GM19351 (cell line): Measurements from ENCODE around the gene ADCY9.

ENCODE experiments used
- ATAC-seq: cut with Tn5 transposase; IDR thresholded peaks from one replicate; pipeline ENCODE4 v1.9.1; 2021; ENCODE audit warnings: mild to moderate bottlenecking, moderate library complexity; ENCODE audit not compliant: unreplicated experiment

The ADCY9 gene

DNA sequence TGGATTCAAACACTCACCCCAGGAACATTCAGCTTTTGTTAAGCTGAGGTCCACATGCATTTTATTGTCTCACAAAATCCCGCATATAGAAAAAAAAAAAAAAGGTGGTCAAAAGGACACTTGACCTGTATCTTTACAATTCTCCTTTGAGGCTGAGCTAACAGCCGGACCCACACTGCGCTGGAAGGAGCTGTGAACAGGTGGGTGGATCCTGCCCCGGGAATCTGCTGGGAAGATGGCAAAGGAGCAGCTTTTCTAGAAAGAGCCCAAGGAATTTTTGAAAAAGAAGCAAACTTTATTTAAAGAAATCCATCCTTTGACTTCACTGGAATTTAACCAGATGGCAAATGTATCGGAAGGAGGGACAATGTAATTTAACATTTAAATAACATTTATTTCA lies 108.1 kb downstream of the ADCY9 start:
- no peak for ATAC-seq

GRCh38 chr16:4006397-4006999 lies 109.7 kb downstream of the ADCY9 start:
- ATAC-seq, result no peak

GRCh38 chr16:4005731-4006130 lies 110.5 kb downstream of the ADCY9 start:
- ATAC-seq, result no peak

DNA sequence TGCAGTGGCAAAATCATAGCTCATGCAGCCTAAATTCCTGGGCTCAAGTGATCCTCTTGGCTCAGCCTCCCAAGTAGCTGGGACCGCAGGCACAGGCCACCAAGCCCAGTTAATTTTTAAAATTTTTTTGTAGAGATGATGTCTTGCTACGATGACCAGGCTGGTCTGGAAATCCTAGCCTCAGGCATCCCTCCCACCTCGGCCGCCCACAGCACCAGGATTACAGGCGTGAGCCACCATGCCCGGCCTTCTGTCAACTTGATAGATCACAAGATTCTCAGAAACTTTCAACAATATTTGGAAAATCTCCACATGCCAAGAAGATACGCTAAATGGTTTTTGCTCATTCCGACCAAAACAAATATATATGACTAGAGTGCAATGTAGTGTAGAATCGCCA lies 111.0 kb downstream of the ADCY9 start:
- no peak for ATAC-seq

DNA sequence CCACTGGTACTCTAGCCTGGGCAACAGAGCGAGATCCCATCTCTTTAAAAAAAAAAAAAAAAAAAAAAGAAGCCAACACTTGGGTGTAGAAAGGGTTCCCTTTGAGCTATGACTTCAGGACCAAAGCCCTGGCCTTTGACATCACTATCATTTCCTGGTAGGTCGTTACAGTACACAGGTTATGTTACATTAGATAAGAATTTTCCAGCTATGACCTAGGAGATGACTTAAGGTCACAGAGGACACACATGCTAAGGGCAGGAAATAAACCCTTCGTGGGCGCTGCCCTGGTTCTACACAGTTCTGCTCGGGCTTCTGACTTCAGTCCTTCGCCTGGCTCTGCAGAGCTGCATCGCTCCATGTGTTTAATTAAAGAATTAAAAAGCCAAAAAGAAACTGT lies 112.0 kb downstream of the ADCY9 start:
- no peak for ATAC-seq

- no peak for ATAC-seq
Measured at GRCh38 chr16:4003576-4003975, 112.7 kb downstream of the ADCY9 start.

DNA sequence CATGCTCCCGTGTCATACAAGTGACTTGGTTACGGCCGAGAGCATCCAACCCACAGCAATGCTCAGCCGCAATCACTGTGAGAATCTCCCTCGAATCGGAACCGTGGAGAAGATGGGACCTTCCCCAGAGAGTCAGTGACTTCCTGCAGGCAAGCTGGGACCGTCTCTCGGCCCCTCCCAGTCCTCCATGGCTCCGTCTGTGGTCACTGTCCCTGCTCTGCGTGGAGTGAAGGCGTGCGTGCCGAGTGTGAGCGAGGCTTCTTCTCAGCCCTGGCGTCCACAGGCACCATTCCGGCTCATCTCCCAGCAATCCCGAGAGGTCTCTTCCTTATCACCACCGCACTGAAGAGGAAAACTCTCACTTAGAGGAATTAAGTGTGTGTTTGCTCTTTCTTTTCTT lies 113.1 kb downstream of the ADCY9 start:
- no peak for ATAC-seq

- ATAC-seq, result no peak
Measured at GRCh38 chr16:4002121-4002520, 114.1 kb downstream of the ADCY9 start.

DNA sequence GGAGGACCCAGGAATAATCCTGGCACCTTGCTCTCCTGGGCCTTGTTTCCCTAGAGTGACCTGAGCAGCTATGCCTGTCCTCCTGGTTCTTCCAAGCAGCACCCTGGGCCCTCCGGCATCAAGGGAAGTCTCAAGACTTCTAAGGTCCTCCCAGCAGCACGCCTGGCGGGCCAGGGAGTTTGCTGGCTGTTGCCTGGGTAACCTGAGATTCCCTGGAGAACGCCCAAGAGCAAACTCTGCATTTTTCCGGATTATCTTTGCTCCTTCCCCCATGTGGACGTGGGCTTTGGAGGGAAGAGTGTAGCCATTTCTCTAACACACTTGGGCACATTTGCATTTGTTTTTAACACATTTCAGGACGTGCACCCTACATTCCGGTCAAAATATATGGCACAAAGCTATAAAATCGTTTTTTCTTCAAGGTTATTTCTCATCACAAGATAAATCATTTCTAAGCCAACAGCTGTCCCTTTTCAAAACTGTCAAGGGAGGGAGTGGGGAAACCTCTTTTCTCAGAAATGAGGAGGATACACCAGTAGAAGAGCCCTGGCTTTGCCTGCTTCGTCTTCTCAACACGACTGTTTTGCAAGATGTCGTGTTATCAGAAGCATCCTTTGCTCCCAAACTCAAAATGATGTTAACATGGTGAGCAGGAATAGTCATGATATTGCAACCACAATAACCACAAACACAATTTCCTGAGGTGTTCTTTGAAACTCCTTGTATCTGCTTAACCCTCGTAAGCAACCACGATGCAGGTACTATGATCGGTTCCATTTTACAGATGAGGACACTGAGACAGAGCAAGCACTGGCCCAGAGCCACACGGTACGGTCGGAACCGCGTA lies 116.5 kb downstream of the ADCY9 start:
- ATAC-seq, result no peak

DNA sequence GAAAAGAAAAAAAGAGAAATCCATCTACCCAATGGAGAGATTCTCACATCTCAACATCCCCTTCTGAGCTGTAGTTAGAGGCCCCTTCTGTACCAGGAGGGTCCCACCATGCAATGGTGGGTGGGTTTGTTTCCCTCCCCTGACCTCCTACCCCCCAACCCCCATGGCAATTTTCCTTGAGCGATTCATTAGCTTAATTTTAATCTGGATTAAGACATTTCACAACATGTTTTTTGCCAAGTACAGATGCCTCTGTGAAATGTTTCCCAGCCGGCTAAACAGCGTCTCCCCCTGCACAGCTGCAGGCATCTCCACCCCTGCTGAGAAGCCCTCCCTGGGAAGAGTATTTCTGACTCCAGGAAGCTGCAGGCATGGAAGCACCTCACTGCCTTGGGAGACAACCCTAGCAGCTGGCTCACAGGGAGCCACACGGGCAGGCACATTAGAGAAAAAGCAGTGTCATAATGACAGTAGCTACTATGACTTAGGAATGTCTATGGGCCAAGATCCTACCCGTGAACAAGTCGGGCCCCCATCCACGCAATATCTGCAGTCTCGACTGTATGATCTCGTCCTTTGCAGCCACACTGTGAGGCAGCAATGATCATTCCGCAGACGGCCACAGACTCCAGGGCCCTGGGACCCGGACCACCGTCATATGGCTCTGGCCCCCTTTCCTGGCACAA lies 117.3 kb downstream of the ADCY9 start:
- no peak for ATAC-seq

DNA sequence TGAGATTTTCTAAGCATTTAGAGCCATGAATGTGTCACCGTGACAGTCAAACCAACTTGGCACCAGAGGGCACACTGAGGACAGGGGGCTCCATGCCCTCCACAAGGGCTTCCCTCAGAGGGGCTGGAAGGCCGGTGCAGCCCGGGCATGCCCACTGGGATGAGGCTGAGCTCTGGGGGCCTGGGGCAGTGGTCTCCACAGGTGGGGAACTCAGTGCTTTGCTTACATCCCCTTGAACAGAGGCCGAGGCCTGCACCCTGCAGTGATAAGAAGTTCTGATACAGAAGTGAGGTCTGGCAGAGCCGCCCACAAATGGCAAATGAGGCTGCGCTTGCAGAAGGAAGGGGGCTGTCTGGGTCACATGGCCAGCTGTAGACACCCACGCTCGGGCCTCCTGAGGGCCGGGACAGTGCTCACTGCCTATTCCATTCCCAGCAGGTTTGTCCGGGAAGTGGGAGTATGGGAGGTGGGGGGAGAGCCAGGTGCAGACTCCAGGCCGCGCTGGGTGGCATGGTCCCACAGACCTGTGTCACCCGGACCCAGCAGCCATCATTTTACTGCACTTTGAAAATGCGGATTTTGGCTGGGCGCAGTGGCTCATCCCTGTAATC lies 118.9 kb downstream of the ADCY9 start:
- ATAC-seq, result no peak

DNA sequence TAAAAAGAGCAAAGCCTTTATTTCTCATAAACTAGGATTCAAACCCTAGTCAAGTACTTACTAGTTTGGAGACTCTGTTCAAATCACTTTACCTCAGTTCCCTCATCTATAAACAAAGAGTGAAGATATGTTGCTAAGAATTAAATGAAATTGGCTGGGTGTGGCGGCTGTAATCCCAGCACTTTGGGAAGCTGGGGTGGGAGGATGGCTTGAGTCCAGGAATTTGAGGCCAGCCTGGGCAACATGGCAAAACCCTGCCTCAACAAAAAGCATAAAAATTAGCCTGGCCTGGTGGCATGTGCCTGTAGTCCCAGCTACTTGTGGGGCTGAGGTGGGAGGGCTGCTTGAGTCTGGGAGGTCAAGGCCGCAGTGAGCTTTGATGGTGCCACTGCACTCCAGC lies 121.2 kb downstream of the ADCY9 start:
- ATAC-seq, result no peak

GRCh38 chr16:3993052-3993785 lies 123.0 kb downstream of the ADCY9 start:
- no peak for ATAC-seq

DNA sequence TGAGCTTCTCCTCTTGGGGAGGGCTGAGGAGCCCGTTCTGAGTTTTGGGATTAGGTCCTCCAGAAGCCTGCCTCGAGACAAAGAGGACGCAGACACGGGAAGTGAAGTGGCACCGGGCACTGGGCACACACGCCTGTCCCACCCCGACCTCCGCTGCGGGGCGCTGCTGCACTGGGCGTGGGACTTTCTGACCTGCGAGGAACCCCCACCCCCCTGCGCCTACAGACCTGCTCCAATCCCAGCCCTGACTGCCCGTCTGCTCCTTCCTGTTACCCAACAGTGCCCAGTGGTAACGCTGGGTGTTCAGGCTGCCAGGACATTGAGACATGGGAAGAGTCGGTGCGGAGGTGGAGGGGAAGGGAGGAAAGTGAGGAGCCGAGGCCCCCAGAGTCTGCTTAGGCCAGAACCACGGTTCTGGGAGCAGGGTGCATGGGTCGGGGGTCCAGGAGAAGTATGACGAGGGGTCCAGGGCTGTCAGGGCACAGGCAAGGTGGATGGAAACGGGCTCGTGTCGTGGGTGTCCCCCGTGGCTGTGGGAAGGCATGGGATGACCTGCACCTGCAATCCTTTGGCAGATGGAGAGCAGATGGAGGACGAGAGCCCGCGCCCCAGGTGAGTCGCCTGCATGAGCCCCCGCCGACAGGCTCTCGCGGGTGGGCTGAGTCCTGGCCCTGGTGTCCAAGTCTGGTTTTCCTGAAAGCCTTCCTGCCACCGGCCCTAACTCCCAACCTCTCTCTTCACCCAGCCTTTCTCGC lies 123.8 kb downstream of the ADCY9 start:
- no peak for ATAC-seq

DNA sequence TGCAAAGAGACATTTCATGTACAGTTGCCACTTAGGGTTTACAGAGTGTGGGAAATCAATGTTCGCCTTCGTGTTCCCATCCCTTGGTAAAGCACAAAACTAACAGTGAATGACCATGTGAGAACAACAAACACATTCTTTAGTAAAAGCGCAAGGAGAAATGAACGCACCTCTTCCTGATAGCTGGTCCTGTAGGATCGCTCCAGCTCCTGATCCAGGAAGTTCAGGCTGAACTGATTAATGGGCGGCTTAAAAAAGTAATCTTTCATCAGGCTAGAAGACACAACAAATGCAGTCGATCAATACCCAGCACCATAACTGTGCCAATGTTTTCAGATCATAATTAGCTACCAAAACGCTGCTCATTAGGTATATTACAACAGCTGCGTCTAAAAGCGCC lies 127.4 kb downstream of the ADCY9 start:
- no peak for ATAC-seq

DNA sequence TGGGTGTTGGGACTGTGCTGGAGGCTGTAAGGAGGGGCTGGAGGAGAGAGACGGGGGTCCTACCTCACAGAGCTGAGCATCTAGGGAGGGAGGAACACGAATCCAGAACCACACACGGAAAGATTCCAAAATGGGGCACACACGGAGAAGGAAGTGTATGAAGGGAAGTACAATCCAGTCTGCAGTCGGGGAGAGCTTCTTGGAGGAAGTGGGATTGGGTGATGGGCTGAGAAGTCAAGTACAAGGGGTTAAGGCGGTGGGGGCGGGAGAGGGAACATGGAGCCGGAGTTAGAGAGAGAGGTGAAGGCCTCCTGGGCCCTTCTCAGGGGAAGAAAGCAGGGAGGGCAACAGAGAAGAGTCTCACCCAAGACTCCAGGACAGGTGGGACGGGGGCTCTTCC lies 128.2 kb downstream of the ADCY9 start:
- no peak for ATAC-seq

- no peak for ATAC-seq
Measured at GRCh38 chr16:3987231-3987630, 129.0 kb downstream of the ADCY9 start.

DNA sequence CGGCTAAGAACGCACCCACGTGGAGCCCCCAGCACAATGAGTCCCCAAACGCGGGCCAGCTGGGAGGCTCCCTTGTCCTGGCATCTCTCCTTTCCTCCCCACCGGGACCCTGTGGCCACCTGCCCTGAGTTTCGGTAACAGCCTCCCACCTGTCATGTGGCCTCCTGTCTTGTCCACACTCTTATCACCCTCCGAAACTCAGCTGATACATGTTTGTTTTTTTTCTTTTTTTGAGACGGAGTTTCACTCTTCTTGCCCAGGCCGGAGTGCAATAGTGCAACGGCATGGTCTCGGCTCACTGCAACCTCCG lies 130.1 kb downstream of the ADCY9 start:
- ATAC-seq, result no peak

- ATAC-seq, result no peak
Measured at GRCh38 chr16:3984111-3985060, 131.9 kb downstream of the ADCY9 start.
